HG02943 (cell line): ENCODE data around the gene BRMS1.
"Not testable (repeated sequence)": the region's sequence is repeated elsewhere in the genome, so short reads cannot be mapped to it uniquely, and the experiment has no call there.

ENCODE experiments used
- ATAC-seq: cut with Tn5 transposase; IDR thresholded peaks from one replicate; pipeline ENCODE4 v1.9.1; 2021; ENCODE audit warnings: mild to moderate bottlenecking, low read depth, moderate library complexity; ENCODE audit not compliant: unreplicated experiment

The BRMS1 gene

DNA sequence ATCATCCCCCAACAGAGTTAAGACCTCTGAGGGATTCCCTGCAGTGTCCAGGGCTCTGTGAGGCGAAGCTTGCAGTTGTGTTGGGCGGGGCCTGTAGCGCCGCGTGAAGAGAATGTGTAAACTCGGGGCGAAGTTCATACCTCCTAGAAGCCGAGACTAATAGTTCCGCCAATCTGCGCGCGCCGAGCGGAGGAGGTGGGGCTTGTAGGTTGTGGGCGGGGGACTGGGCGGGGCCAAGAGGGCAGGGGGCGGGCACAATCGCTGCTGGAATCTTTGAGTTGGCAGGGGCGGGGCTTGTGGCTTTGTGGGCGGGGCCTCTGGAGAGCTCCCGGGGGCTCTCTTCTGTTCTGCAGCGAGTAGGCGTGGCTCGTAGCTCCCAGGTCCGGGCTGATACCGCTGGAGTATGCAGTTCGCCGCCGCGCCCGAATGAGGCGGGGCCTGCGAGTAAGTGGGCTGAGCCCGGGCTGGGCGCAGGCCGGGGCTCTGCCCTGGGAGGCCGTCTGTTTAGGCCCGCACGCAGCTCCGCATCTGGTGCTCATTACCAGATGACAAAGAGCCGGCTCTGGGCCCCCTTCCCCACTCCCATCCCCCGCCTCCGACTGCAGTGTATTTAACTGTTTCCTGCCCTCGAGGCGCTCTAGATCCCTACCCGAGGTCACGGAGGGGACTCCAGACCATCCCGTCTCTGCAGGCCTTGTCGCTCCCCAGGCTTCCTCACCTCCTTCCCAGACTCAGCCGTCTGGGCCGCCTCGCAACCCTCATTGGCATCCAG lies 32.2 kb downstream of the BRMS1 start:
- ATAC-seq = peak; percentile 55

DNA sequence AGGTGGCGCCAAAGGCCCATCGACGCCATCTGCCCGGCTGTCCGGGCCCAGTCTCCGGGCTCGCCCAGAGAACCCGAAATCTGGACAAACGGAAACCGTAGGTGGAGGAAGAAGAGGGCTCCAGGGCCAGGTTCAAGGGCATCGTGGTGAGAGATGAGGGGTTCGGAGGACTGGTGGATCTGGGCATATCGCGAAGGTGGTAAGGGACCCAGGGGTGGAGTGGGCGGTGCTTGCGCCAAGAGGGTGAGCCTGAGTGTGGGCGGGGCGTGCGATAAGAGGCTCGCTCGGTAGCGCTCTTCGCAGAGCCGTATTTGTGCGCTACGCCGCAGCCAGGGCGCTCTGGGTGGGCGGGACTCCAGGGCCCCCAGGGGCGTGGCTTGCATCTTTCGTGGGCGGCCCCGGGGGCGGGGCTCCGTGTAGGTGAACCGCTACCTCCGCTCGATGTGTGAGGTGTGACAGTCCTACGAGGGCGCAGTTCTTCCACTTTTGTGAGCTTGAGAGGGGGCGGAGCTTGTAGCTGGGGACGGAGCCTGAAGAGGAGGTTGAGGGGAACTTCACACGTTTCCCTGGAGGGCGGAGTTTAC lies 32.8 kb downstream of the BRMS1 start:
- ATAC-seq = peak; percentile 61

DNA sequence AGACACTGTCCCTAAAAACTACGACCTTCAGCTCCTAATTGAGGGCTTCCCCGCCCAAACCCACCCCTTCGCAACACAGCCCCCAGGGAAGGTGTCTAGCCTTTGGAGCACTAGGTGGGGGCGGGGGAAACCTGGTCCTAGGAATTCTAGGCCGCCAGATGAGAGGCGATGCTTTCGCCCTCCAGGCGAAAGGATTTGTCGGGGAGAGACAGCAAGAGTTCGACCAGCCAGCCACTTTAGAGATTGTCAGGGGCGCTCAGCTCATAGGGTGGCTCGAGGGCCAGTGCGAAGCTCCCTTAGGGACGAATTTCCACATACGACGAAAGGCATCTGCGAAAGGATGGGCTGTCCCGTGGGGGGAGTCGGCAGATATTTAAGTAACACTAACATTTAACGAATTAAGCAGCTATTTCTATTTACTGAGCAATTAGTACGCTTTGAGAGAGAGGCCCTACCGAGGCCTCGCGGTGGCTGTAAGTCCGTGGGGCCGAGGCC lies 33.4 kb downstream of the BRMS1 start:
- ATAC-seq = no peak

DNA sequence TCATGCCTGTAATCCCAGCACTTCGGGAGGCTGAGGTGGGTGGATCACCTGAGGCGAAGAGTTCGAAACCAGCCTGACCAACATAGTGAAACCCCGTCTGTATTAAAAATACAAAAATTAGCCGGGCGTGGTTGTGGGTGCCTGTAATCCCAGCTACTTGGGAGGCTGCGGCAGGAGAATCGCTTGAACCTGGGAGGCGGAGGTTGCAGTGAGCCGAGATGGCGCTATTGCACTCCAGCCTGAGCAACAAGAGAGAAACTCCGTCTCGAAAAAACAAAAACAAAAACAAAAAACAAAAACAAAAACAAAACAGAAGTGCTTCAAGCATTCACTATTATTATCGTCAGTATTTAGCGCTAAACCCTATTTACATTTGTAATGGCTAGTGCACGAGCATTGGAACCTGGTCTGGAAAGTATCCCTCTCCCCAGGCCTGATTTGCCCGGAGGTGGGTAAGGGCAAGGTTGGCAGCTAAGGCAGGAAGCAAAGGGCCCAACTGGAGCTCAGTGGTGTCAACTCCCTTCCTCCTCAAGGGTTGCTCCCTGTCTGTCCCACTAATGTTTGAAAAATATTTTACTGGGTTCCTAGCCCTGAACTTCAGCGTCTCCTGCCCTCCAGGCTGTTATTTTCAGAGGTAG lies 34.0 kb downstream of the BRMS1 start:
- not testable (repeated sequence) for ATAC-seq

DNA sequence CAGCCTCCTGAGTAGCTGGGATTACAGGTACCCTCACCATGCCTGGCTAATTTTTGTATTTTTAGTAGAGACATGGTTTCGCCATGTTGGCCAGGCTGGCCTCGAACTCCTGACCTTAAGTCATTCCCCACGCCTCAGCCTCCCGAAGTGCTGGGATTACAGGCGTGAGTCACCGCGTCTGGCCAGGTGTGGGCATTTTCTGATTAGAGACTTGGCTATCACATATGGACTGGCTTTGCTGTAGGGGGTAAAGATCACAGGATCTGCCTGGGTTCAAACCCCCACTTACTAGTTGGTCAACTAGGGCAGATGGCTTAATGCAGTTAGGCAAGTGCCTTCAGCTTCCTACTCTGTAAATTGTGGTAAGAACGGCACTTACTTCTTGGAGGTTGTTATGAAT lies 34.6 kb downstream of the BRMS1 start:
- ATAC-seq = no peak

DNA sequence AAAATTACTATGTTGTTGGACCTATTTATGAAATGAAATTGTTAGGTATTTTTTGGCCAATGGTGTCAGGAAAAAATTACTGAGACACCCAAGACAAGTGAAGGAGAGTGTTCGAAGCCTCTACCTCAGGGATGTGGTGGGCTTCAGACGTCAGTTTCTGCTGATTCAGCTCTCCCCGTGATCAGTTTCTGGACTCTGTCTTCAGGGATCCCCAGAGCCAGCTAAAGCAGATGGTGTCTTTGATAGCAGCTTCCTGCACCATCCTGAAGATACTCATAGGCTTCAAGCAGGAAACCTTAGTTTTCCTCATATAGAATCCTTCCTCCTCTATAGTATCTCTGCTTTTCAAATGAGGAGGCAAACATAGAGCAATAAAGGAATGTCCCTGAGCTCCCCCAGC lies 35.4 kb downstream of the BRMS1 start:
- ATAC-seq = no peak

DNA sequence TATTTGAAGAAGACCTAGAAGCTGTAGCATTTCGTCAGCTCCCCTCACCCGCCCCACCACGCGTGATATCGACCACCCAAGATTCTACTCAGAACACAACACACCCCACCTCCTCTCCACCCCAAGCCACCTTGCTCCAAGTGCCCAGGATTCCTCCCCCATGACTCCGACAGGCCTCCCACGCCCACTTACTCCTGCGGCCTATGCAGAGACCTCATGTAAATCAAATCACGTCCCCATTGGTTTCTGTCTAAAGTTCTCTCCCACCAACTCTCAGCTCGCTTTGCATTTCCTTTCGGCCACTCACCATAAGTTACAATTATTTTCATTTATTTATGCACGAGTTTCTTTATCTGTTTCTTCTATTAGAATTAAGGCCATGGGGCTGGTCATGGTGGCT lies 42.2 kb downstream of the BRMS1 start:
- no peak for ATAC-seq

DNA sequence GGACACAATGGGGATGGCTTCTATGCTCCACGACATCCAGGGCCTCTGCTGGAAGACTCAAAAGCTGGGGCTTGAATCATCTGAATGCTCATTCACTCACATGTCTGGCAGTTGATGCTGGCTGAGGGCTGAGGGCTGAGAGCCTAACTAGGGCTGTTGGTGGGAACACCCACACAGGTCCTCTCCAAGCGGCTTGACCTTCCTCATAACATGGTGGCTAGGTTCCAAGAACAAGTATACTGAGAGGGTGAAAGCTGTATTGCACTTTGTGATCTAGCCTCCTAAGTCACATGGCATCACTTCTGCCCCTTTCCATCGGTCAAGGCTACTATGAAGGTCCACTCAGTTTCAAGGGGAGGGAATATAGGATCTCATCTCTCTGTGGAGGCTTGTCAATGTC lies 45.7 kb downstream of the BRMS1 start:
- ATAC-seq = no peak

DNA sequence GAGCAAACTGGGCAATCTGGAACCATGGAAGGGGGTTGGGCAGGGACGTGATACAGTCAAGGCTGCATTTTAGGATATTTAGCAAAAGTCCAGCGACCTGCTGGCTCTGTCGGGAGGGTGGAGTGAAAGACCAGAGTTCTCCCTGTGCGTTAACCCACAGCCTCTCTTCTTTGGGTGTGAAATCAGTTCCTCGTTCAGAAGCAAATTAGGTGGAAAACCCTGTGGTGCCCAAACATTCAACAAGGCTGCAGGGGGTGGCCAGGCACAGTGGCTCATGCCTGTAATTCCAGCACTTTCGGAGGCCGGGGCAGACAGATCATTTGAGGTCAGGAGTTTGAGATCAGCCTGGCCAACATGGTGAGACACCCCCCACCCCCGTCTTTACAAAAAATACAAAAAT lies 47.3 kb downstream of the BRMS1 start:
- no peak for ATAC-seq

DNA sequence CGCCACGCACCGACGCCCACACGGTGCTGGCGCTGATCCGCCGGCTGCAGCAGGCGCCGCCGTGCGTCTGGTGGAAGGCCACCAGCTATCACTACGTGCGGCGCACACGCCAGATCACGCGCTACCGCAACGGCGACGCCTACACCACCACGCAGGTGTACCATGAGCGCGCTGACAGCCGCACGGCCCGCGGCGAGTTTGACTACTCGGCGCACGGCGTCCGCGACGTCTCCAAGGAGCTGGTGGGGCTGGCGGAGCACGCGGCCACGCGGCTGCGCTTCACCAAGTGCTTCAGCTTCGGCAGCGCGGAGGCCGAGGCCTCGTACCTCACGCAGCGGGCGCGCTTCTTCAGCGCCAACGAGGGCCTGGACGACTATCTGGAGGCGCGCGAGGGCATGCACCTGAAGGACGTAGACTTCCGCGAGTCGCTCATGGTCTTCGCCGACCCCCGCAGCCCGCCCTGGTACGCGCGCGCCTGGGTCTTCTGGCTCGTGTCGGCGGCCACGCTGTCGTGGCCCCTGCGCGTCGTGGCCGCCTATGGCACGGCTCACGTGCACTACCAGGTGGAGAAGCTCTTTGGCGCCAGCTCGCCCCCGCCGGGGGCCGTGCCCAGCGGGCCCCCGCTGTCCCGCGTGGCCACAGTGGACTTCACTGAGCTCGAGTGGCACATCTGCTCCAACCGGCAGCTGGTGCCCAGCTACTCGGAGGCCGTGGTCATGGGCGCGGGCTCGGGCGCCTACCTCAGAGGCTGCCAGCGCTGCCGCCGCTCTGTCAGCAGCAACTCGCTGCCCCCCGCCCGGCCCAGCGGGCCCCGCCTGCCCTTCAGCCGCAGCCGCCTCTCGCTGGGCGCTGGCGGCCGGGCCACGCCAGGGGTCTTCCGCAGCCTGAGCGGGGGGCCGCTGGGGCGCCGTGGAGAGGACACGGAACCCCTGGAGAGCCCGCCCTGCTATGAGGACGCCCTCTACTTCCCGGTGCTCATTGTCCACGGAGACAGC lies 50.0 kb downstream of the BRMS1 start:
- ATAC-seq = no peak

DNA sequence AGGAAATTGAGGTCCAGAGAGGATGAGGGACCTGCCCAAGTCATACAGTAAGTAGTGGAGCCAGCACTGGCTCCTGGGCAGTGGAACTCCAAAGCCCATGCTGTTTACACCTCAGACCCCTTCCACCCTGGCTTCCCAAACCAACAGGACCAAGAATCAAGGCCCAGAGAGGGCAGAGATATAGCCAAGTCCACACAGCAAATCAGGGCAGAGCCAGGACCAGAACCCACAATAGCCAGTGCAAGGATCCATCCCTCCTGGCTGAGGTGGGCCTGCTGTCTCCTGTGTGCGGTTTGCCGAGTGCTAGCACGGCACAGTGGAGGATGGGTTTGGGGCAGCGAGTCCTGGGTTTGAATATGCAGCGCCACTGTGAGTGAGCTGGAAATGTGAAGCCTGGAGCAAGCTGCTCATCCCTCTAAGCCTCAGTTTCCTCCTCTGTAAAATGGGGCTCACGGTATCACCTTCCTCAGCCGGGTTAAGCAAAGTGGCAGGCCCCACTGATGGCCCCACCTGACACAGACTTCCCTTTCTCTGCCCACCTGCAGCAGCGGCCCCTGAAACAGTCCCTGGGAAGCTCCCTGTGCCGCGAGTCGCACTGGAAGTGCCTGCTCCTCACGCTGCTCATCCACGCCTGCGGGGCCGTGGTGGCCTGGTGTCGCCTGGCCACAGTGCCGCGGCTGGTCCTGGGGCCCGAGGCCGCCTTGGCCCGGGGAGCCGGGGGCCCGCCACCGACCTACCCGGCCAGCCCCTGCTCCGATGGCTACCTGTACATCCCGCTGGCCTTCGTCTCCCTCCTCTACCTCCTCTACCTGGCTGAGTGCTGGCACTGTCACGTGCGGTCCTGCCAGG lies 50.9 kb downstream of the BRMS1 start:
- ATAC-seq = no peak

DNA sequence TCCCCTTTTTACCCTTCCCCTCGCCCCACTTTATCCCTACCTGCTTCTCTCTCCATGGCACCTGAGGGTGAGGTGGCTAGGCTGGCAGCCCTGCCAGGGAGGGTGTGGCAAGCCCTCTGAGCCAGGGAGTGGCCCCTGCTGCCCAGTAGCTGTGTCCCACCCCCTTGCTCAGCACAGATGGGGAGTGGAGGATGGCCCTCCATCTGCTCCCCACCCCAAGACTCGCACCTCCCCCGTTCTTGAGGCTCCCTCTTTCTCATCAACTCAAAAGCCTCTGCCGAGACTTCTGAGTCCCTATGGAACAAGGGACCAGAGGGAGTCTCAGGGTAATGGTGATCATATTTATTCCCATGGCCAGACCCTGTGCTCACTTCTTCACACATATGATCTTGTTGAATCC lies 51.6 kb downstream of the BRMS1 start:
- ATAC-seq = no peak

DNA sequence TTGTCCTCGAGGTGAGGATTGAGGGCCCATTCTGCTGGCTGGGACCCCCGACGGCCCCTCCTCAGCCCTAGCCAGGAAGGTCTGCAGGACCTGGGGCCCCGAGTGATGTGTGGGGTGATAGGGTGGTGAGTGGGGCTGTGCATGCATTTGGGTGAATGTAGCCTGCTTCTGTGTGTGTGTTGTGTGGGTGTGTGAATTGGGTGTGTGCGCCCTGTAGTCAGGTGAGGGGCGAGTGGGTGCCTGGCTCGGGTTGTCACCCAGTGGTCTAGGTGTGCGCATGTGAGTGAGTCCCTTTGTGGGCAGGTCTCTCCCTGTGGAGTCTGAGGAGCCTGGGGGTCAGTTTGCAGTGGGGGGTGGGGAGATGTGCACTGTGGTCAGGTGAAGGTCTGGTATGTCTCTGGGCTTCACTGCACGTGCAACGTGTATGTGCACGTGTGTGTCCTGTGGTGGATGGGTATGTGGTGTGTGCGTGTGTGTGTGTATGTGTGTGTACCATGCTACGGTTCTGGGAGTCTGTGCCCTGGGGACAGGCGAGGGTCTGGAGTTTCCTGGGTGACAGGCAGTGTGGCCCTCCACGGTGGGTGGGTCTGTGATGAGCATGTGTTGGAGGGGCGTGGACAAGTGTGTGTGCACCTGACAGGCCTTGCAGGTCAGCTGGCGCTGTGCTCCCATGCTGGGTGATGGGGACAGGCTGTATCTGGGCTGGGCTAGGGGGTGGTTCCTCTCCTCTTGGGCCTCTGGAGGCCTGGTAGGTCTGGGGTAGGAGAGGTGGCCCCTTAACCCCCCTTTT lies 52.2 kb downstream of the BRMS1 start:
- no peak for ATAC-seq

DNA sequence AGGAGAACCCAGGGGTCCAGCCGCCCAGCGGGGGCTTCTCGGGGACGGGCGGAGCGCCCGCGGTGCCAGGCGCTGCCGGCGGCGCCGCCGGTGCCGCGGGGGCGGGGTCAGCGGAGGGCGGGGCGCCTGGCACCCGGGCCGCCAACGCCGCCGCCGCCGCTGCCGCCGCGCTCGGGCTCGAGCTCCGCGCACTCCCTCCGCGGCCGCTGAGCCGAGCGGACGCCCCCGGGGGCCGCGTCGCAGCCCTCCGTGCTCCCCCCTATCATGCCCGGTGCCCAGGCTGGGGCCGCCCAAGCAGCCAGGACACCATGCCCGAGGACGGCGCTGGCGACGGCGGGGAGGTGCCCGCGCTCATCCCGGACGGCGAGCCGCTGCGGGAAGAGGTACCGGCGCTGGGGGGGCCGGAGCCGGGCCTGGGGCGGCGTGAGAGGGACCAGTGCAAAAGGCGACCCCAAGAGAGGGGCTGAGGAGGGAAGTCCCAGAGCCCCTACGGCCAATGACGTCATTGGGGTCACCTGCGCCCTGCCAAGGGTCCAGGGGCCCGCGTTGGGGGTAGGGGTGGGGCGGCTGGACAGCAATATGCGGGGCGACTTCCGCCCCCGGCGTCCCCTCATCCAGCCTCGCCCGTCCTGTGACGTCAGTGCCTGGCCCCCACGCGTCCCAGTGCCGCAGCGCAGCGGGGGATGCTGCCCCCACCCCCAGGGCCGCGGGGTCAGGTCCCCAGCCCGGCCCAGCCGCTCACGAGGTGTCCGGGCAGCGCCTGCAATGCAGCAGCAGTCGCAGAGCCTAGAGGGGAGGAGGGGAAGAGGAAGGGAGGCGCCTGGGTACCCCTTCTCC lies 53.0 kb downstream of the BRMS1 start, which contains the start of gene TMEM151A:
Gene TMEM151A, plus strand, starts transcription at position 189 of the 837 bp plus-strand sequence. Its CDS starts 120 bp downstream, at position 309.
- no peak for ATAC-seq

DNA sequence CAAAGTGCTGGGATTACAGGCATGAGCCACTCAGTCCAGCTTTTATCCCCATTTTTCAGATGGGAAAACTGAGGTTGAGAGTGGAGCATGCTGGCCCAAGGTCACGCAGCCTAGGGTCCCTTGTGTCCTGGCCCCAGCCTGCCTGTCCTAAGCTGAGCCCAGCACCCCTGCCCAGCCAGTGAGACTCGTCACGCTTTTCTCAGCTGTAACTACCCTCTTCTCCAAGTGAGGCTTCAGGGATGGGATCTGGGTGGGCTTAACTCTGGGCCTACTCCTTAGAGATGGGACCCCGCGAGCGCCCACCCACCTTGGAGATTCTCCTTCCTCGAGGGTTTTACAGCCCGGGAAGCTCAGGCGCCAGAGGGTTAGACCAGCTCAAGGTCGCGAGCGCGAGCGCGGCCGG lies 53.6 kb downstream of the BRMS1 start:
- no peak for ATAC-seq

DNA sequence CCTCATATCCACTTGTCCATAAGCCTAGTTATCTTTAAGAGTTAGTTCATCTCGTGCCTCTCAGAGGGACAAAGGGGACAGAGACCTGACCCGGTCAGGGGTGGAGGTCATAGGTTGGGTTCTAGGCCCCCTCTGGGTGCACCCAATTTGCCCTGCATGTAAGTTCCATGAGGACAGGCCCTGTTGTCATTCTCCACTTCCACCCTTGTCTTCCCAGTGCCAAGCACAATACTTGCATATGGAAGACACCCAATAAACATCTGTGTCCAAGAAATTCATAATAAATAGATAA lies 54.6 kb downstream of the BRMS1 start:
- ATAC-seq = no peak

DNA sequence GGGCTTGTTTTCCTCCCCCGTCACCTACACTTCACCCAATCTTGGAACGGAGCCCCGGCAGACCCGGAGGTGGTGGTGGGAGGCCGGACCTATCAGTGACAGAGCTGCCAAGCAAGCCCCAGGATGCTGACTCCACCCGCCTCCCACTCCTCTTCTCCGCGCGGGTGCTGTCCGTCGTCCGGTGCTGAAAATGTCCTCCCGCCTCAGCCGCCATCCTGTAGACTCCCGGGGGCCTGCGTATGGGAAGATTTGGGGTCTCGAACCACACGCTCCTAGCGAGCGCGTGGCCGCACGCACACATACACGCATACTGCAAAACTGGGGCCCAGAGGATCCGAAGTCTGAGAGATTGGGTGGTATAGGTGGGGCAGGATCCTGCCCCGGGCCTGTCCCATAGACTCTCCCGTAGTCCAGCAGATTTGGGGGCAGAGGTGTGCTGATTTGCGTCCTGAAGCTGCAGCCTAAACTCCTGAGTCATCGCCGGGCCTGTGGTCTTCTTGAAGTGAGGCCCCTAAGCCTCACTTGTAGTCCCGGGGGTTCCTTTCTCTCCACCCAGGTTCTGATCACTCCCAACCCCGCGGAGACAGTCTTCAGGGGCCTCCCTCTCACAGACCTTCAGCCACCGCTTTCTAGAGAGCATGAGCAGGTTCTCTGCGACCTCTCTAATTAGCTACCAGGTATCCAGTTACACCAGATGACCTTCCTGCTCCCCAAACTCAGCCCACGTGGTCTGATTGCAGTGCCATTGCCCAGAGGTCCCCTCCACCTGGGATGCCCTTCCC lies 55.2 kb downstream of the BRMS1 start:
- peak; percentile 37 for ATAC-seq
